Prostate gland (tissue), 2 donors: ENCODE measurements around the gene EMILIN3.

Experiments used
- POLR2AphosphoS5 ChIP-seq: sonication (generic); formaldehyde crosslinking; IDR thresholded peaks from one replicate; pipeline ENCODE4 v1.6.1; 2017; ENCODE audit warnings: antibody characterized with exemption
- TF ChIP-seq, protein P1 (sequence below), 4 experiments: fragments of 200-600 bp in 2 of 4; fragments of 450-650 bp in 2 of 4; sonication (generic) in 2 of 4; IDR thresholded peaks; 1 replicate in 3 of 4; 2 replicates in 1 of 4; pipeline ENCODE4 v1.5.1; 2016 to 2019; ENCODE audit warnings: antibody characterized with exemption in 4 of 4, mild to moderate bottlenecking in 2 of 4, moderate library complexity in 2 of 4

- no peak for TF ChIP-seq POLR2AphosphoS5
- TF ChIP-seq, protein P1, sequence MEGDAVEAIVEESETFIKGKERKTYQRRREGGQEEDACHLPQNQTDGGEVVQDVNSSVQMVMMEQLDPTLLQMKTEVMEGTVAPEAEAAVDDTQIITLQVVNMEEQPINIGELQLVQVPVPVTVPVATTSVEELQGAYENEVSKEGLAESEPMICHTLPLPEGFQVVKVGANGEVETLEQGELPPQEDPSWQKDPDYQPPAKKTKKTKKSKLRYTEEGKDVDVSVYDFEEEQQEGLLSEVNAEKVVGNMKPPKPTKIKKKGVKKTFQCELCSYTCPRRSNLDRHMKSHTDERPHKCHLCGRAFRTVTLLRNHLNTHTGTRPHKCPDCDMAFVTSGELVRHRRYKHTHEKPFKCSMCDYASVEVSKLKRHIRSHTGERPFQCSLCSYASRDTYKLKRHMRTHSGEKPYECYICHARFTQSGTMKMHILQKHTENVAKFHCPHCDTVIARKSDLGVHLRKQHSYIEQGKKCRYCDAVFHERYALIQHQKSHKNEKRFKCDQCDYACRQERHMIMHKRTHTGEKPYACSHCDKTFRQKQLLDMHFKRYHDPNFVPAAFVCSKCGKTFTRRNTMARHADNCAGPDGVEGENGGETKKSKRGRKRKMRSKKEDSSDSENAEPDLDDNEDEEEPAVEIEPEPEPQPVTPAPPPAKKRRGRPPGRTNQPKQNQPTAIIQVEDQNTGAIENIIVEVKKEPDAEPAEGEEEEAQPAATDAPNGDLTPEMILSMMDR (IDR thresholded peaks at IDR 0.05) = no peak
Observed at GRCh38 chr20:41406896-41407444, 40.4 kb upstream of the EMILIN3 start.
